Neural progenitor cell (in vitro differentiated cells): ENCODE data around the gene OAF. TPM values are rescaled to one million over a fixed set of nuclear protein-coding genes. Genes with fewer than 3 reads are reported as not detected.
A peak's percentile ranks its signal among the peaks of the same experiment; 100 is the strongest.

Experiments
- DNase-seq: peaks from one replicate; pipeline ENCODE4 v3.0.0-alpha.2; 2016; ENCODE audit warnings: low spot score
- H2AFZ ChIP-seq: fragments of 200-600 bp; sonication (generic); replicated peaks from 2 replicates; pipeline ENCODE4 v1.6.1; 2016; ENCODE audit warnings: antibody characterized with exemption
- H3F3A ChIP-seq: fragments of 200-600 bp; sonication (generic); 2 replicates; pipeline ENCODE4 v1.6.1; 2016; ENCODE audit warnings: antibody characterized with exemption, low read depth
- H3K27ac ChIP-seq: fragments of 200-600 bp; sonication (generic); 2 replicates; pipeline ENCODE4 v1.5.1; 2016; ENCODE audit warnings: mild to moderate bottlenecking
- H3K27me3 ChIP-seq: fragments of 200-600 bp; sonication (generic); 2 replicates; pipeline ENCODE4 v1.6.1; 2016; ENCODE audit warnings: mild to moderate bottlenecking, moderate library complexity
- H3K36me3 ChIP-seq: fragments of 200-600 bp; sonication (generic); 2 replicates; pipeline ENCODE4 v1.5.1; 2016
- H3K4me1 ChIP-seq: fragments of 200-600 bp; sonication (generic); 2 replicates; pipeline ENCODE4 v1.6.1; 2016; ENCODE audit warnings: mixed run types
- H3K4me2 ChIP-seq: fragments of 200-600 bp; sonication (generic); 2 replicates; pipeline ENCODE4 v1.6.1; 2016
- H3K4me3 ChIP-seq: fragments of 200-600 bp; sonication (generic); 2 replicates; pipeline ENCODE4 v1.5.1; 2016
- H3K79me2 ChIP-seq: fragments of 200-600 bp; sonication (generic); 2 replicates; pipeline ENCODE4 v1.6.1; 2016; ENCODE audit warnings: low read depth
- H3K9ac ChIP-seq: fragments of 200-600 bp; sonication (generic); 2 replicates; pipeline ENCODE4 v1.6.1; 2016
- H3K9me3 ChIP-seq: fragments of 200-600 bp; sonication (generic); 2 replicates; pipeline ENCODE4 v1.5.1; 2016; ENCODE audit warnings: low read depth
- H4K20me1 ChIP-seq: fragments of 200-600 bp; sonication (generic); 2 replicates; pipeline ENCODE4 v1.6.1; 2016; ENCODE audit warnings: low read depth
- H3K27ac Mint-ChIP-seq: 3 replicates; pipeline ENCODE4 v1.8.0; 2021; ENCODE audit warnings: mixed read lengths
- H3K27me3 Mint-ChIP-seq: 2 replicates; pipeline ENCODE4 v1.8.0; 2022; ENCODE audit warnings: low read depth, mild to moderate bottlenecking, inconsistent platforms, moderate library complexity, mixed read lengths; ENCODE audit not compliant: insufficient read depth
- H3K36me3 Mint-ChIP-seq: 3 replicates; pipeline ENCODE4 v1.8.0; 2021; ENCODE audit warnings: mixed read lengths
- H3K4me1 Mint-ChIP-seq: 3 replicates; pipeline ENCODE4 v1.8.0; 2021; ENCODE audit warnings: mixed read lengths
- H3K4me3 Mint-ChIP-seq: 3 replicates; pipeline ENCODE4 v1.8.0; 2021; ENCODE audit warnings: mild to moderate bottlenecking, moderate library complexity, mixed read lengths
- H3K9me3 Mint-ChIP-seq: 3 replicates; pipeline ENCODE4 v1.8.0; 2020; ENCODE audit warnings: mixed read lengths
- EZH2 ChIP-seq: fragments of 200-600 bp; sonication (generic); IDR thresholded peaks from 2 replicates; pipeline ENCODE4 v1.6.1; 2017; ENCODE audit warnings: antibody characterized with exemption, mild to moderate bottlenecking, moderate library complexity
- EZH2phosphoT487 ChIP-seq: fragments of 200-600 bp; sonication (generic); IDR thresholded peaks from 2 replicates; pipeline ENCODE4 v1.6.1; 2017; ENCODE audit warnings: antibody characterized with exemption
- total RNA-seq: library from RNA; depleted of rRNA; stranded (reverse); fragments of >200 nt; gene quantifications from 2 replicates; pipeline ENCODE4 v1.2.3, GENCODE V29; 2015; ENCODE audit warnings: low replicate concordance
- TF ChIP-seq, protein P1 (sequence below): fragments of 200-600 bp; sonication (generic); IDR thresholded peaks from 2 replicates; pipeline ENCODE4 v1.5.1; 2017; ENCODE audit warnings: antibody characterized with exemption, mild to moderate bottlenecking

OAF gene
- total RNA-seq, 1 donor from 2014 or later, result 0.47 TPM

GRCh38 chr11:120239713-120240640 lies 29.1 kb downstream of the OAF start, which contains the start of gene POU2F3:
Gene POU2F3, plus strand, starts transcription at chr11:120240140. Its CDS starts 204 bp downstream, at chr11:120240344.
- Mint-ChIP-seq H3K27me3 (peaks cover 62% of the 10 kb centered on the region), H3K4me3 (peak within 1 kb of the TSS; percentile 68), H3K27ac (peak within 1 kb of the TSS; percentile 43), H3K4me1 (peaks cover 17% of the 10 kb centered on the region), H3K9me3 (no peaks in the 10 kb centered on the region), H3K36me3 (no peaks in the 10 kb centered on the region)
- Histone ChIP-seq H3K9ac (no peak within 1 kb of the TSS), H3K79me2 (no peaks in the 10 kb centered on the region), H3K4me3 (peak within 1 kb of the TSS; percentile 52), H3K36me3 (no peaks in the 10 kb centered on the region), H3F3A (peaks cover 4% of the 10 kb centered on the region), H3K27ac (no peak within 1 kb of the TSS), H3K4me1 (peaks cover 17% of the 10 kb centered on the region), H3K4me2 (peak within 1 kb of the TSS; percentile 96), H3K27me3 (peaks cover 42% of the 10 kb centered on the region), H3K9me3 (no peaks in the 10 kb centered on the region), H2AFZ (peak within 1 kb of the TSS; percentile 0), H4K20me1 (no peaks in the 10 kb centered on the region)
- DNase-seq, result peak; percentile 57
- TF ChIP-seq, protein P1, sequence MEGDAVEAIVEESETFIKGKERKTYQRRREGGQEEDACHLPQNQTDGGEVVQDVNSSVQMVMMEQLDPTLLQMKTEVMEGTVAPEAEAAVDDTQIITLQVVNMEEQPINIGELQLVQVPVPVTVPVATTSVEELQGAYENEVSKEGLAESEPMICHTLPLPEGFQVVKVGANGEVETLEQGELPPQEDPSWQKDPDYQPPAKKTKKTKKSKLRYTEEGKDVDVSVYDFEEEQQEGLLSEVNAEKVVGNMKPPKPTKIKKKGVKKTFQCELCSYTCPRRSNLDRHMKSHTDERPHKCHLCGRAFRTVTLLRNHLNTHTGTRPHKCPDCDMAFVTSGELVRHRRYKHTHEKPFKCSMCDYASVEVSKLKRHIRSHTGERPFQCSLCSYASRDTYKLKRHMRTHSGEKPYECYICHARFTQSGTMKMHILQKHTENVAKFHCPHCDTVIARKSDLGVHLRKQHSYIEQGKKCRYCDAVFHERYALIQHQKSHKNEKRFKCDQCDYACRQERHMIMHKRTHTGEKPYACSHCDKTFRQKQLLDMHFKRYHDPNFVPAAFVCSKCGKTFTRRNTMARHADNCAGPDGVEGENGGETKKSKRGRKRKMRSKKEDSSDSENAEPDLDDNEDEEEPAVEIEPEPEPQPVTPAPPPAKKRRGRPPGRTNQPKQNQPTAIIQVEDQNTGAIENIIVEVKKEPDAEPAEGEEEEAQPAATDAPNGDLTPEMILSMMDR, result peak; percentile 63
- TF ChIP-seq EZH2phosphoT487 (peak; percentile 40), EZH2 (peak; percentile 55)

GRCh38 chr11:120240866-120241265 lies 30.0 kb downstream of the OAF start:
- Mint-ChIP-seq H3K4me3 (peak overlapping the region; percentile 68), H3K36me3 (no peaks in the 10 kb centered on the region), H3K4me1 (peaks cover 18% of the 10 kb centered on the region), H3K27ac (no peak overlapping the region), H3K9me3 (no peaks in the 10 kb centered on the region), H3K27me3 (peaks cover 60% of the 10 kb centered on the region)
- H3K36me3 ChIP-seq, result no peaks in the 10 kb centered on the region
- no peak overlapping the region for H3K9ac ChIP-seq
- H2AFZ ChIP-seq, result no peak overlapping the region
- peaks cover 42% of the 10 kb centered on the region for H3K27me3 ChIP-seq
- no peak overlapping the region for H3K4me2 ChIP-seq
- no peaks in the 10 kb centered on the region for H3K79me2 ChIP-seq
- H3F3A ChIP-seq, result peaks cover 4% of the 10 kb centered on the region
- TF ChIP-seq EZH2phosphoT487 (no peak), EZH2 (no peak)
- TF ChIP-seq, protein P1, result no peak
- no peaks in the 10 kb centered on the region for H3K9me3 ChIP-seq
- peaks cover 26% of the 10 kb centered on the region for H3K4me1 ChIP-seq
- no peak overlapping the region for H3K4me3 ChIP-seq
- DNase-seq, result no peak
- H4K20me1 ChIP-seq, result no peaks in the 10 kb centered on the region
- no peak overlapping the region for H3K27ac ChIP-seq

- H3K36me3 Mint-ChIP-seq, result no peaks in the 10 kb centered on the region
- Histone ChIP-seq H3K4me1 (peaks cover 28% of the 10 kb centered on the region), H3K27ac (no peak overlapping the region), H3K36me3 (no peaks in the 10 kb centered on the region), H3K9ac (no peak overlapping the region), H4K20me1 (no peaks in the 10 kb centered on the region), H3K79me2 (no peaks in the 10 kb centered on the region), H2AFZ (no peak overlapping the region), H3K9me3 (no peaks in the 10 kb centered on the region), H3K4me3 (no peak overlapping the region), H3K27me3 (peaks cover 42% of the 10 kb centered on the region), H3K4me2 (no peak overlapping the region), H3F3A (peaks cover 4% of the 10 kb centered on the region)
- TF ChIP-seq EZH2 (no peak), EZH2phosphoT487 (no peak)
- TF ChIP-seq, protein P1, result no peak
- no peak for DNase-seq
- peaks cover 18% of the 10 kb centered on the region for H3K4me1 Mint-ChIP-seq
- H3K27ac Mint-ChIP-seq, result no peak overlapping the region
- peaks cover 59% of the 10 kb centered on the region for H3K27me3 Mint-ChIP-seq
- peak overlapping the region; percentile 35 for H3K4me3 Mint-ChIP-seq
- no peaks in the 10 kb centered on the region for H3K9me3 Mint-ChIP-seq
Measured at GRCh38 chr11:120241277-120241676, 30.4 kb downstream of the OAF start.
